T-helper 2 cell treated with Interferon-gamma antibody and Interleukin-4, amounts not matched to agents 100 ng/mL and 5 ng/mL, for 36 hours (primary cell): ENCODE results near the gene CENPI. TPM values are rescaled to one million over a fixed set of nuclear protein-coding genes. Genes with fewer than 3 reads are reported as not detected.
"Not testable (repeated sequence)": the region's sequence is repeated elsewhere in the genome, so short reads cannot be mapped to it uniquely, and the experiment has no call there.

ENCODE experiments used
- intact Hi-C: fragments of 100-400 bp; cut with micrococcal nuclease; formaldehyde crosslinking; loops from one replicate; pipeline ENCODE4 v1.15.1; 2023
- total RNA-seq: library from RNA; stranded (reverse); gene quantifications from 2 replicates; pipeline ENCODE4 v1.2.3, GENCODE V29; 2022

The CENPI gene
- 24.3 and 26.2 TPM in 2 replicates for total RNA-seq

- intact Hi-C loops, result loop anchor here (1.0 to 5.0 kb wide), 3 partner anchors 45 to 295 kb away; partner anchors contain the start of genes CSTF2, RPL36A and TRMT2B
Observed at GRCh38 chrX:101097546-101098453, at the start of gene CENPI. Gene CENPI (plus strand): TSS chrX:101098204. CDS start chrX:101101071, 2,867 bp downstream.

GRCh38 chrX:101051153-101051548, 46.9 kb upstream of the CENPI start:
- intact Hi-C loops, result loop anchor here (5.0 kb wide), 3 partner anchors 229 to 341 kb away; partner anchors contain the start of genes CSTF2, RPL36A and TIMM8A

- intact Hi-C loops, result loop anchor here (1.0 to 5.0 kb wide), 4 partner anchors 47 to 341 kb away; partner anchors contain the start of genes CENPI, CSTF2, RPL36A and TIMM8A
Observed at GRCh38 chrX:101051549-101052302, 46.3 kb upstream of the CENPI start, which contains the start of gene TRMT2B. Gene TRMT2B (minus strand): TSS chrX:101052111. CDS start chrX:101042289, 9,822 bp downstream.

- intact Hi-C loops, result not testable (repeated sequence)
Observed at GRCh38 chrX:101056551-101056950, 41.5 kb upstream of the CENPI start.

GRCh38 chrX:101057093-101057714, 40.8 kb upstream of the CENPI start:
- intact Hi-C loops, result no loop called here

- intact Hi-C loops, result no loop called here
Observed at GRCh38 chrX:101062176-101062575, 35.8 kb upstream of the CENPI start.

GRCh38 chrX:101071582-101071981, 26.4 kb upstream of the CENPI start:
- intact Hi-C loops, result no loop called here

GRCh38 chrX:101078716-101079598, 19.0 kb upstream of the CENPI start, which contains the start of gene TMEM35A:
Gene TMEM35A (plus strand): TSS chrX:101078879. CDS start chrX:101079003, 124 bp downstream.
- intact Hi-C loops, result no loop called here

GRCh38 chrX:101079736-101080270, 18.2 kb upstream of the CENPI start:
- intact Hi-C loops, result no loop called here

- intact Hi-C loops, result no loop called here
Observed at GRCh38 chrX:101080326-101081124, 17.5 kb upstream of the CENPI start.

- intact Hi-C loops, result no loop called here
Observed at GRCh38 chrX:101081231-101081630, 16.8 kb upstream of the CENPI start.

GRCh38 chrX:101091817-101092216, 6.2 kb upstream of the CENPI start:
- intact Hi-C loops, result no loop called here

- intact Hi-C loops, result no loop called here
Observed at GRCh38 chrX:101108284-101108683, 10.3 kb downstream of the CENPI start.

- intact Hi-C loops, result no loop called here
Observed at GRCh38 chrX:101117701-101118100, 19.7 kb downstream of the CENPI start.

- intact Hi-C loops, result no loop called here
Observed at GRCh38 chrX:101136235-101136634, 38.2 kb downstream of the CENPI start.
